ENCODE data around the gene PRLR.

Gene PRLR

GRCh38 chr5:35227720-35228119, 2.6 kb downstream of the PRLR start:
- DNase-seq (ENCODE audit: low spot score) = no peak
- in situ Hi-C loops (cut with MboI; ENCODE audit: low pct_unique_long_range_greater_than_20kb, low sequenced_read_pairs, unreplicated experiment) = no loop called here
- TF ChIP-seq CTCF (IDR thresholded peaks at IDR 0.05; ENCODE audit: extremely low read depth, insufficient read depth, missing control alignments) = no peak

- in situ Hi-C loops (cut with MboI; ENCODE audit: low pct_unique_long_range_greater_than_20kb, low sequenced_read_pairs, unreplicated experiment) = no loop called here
- no peak for DNase-seq (ENCODE audit: low spot score)
- no peak for TF ChIP-seq CTCF (IDR thresholded peaks at IDR 0.05; ENCODE audit: extremely low read depth, insufficient read depth, missing control alignments)
Measured at GRCh38 chr5:35223787-35224395, 6.4 kb downstream of the PRLR start.

- TF ChIP-seq CTCF (IDR thresholded peaks at IDR 0.05; ENCODE audit: extremely low read depth, insufficient read depth, missing control alignments) = no peak
- DNase-seq (ENCODE audit: low spot score) = no peak
- in situ Hi-C loops (cut with MboI; ENCODE audit: low pct_unique_long_range_greater_than_20kb, low sequenced_read_pairs, unreplicated experiment) = no loop called here
Measured at GRCh38 chr5:35220967-35221366, 9.3 kb downstream of the PRLR start.

- in situ Hi-C loops (cut with MboI; ENCODE audit: low pct_unique_long_range_greater_than_20kb, low sequenced_read_pairs, unreplicated experiment) = no loop called here
- TF ChIP-seq CTCF (IDR thresholded peaks at IDR 0.05; ENCODE audit: extremely low read depth, insufficient read depth, missing control alignments) = no peak
- no peak for DNase-seq (ENCODE audit: low spot score)
Measured at GRCh38 chr5:35218981-35219380, 11.3 kb downstream of the PRLR start.

- TF ChIP-seq CTCF (IDR thresholded peaks at IDR 0.05; ENCODE audit: extremely low read depth, insufficient read depth, missing control alignments) = no peak
- DNase-seq (ENCODE audit: low spot score) = no peak
- in situ Hi-C loops (cut with MboI; ENCODE audit: low pct_unique_long_range_greater_than_20kb, low sequenced_read_pairs, unreplicated experiment) = no loop called here
Measured at GRCh38 chr5:35214051-35214450, 16.2 kb downstream of the PRLR start.

GRCh38 chr5:35213608-35214007, 16.7 kb downstream of the PRLR start:
- in situ Hi-C loops (cut with MboI; ENCODE audit: low pct_unique_long_range_greater_than_20kb, low sequenced_read_pairs, unreplicated experiment) = no loop called here
- no peak for TF ChIP-seq CTCF (IDR thresholded peaks at IDR 0.05; ENCODE audit: extremely low read depth, insufficient read depth, missing control alignments)

More at GRCh38 chr5:35213608-35214007, 16.7 kb downstream of the PRLR start:
- DNase-seq (ENCODE audit: low spot score) = no peak

All from GM13977 (cell line).